HG03354 (cell line): ENCODE measurements around the gene CXCR5.

ENCODE experiments used
- ATAC-seq: cut with Tn5 transposase; IDR thresholded peaks from one replicate; pipeline ENCODE4 v1.9.1; 2021; ENCODE audit warnings: mild to moderate bottlenecking; ENCODE audit not compliant: unreplicated experiment, poor library complexity, severe bottlenecking

The CXCR5 gene

GRCh38 chr11:118873804-118874203, 9.9 kb upstream of the CXCR5 start:
- no peak for ATAC-seq

GRCh38 chr11:118876286-118876685, 7.4 kb upstream of the CXCR5 start:
- ATAC-seq: no peak

GRCh38 chr11:118877487-118878162, 6.1 kb upstream of the CXCR5 start:
- ATAC-seq: no peak

GRCh38 chr11:118878163-118878563, 5.5 kb upstream of the CXCR5 start:
- no peak for ATAC-seq

GRCh38 chr11:118881228-118881627, 2.5 kb upstream of the CXCR5 start:
- ATAC-seq: no peak

- ATAC-seq: no peak
These were observed 1.2 kb upstream of the CXCR5 start for GRCh38 chr11:118882491-118882890.

- no peak for ATAC-seq
These were observed 706 bp upstream of the CXCR5 start for GRCh38 chr11:118883004-118883367.

GRCh38 chr11:118884875-118885274, 1.2 kb downstream of the CXCR5 start:
- no peak for ATAC-seq

GRCh38 chr11:118885319-118885718, 1.6 kb downstream of the CXCR5 start:
- no peak for ATAC-seq

- no peak for ATAC-seq
These were observed 2.3 kb downstream of the CXCR5 start for GRCh38 chr11:118885831-118886565.

- no peak for ATAC-seq
These were observed 3.0 kb downstream of the CXCR5 start for GRCh38 chr11:118886681-118887111.

GRCh38 chr11:118887206-118887605, 3.5 kb downstream of the CXCR5 start:
- ATAC-seq: no peak

GRCh38 chr11:118888398-118888797, 4.7 kb downstream of the CXCR5 start:
- ATAC-seq: no peak

- ATAC-seq: no peak
These were observed 6.1 kb downstream of the CXCR5 start for GRCh38 chr11:118889797-118890196.

GRCh38 chr11:118892514-118892913, 8.8 kb downstream of the CXCR5 start:
- ATAC-seq: no peak

GRCh38 chr11:118892964-118893363, 9.3 kb downstream of the CXCR5 start:
- ATAC-seq: no peak

- no peak for ATAC-seq
These were observed 10.0 kb downstream of the CXCR5 start for GRCh38 chr11:118893662-118894061.

GRCh38 chr11:118894192-118894591, 10.5 kb downstream of the CXCR5 start:
- no peak for ATAC-seq

GRCh38 chr11:118895093-118896039, 11.7 kb downstream of the CXCR5 start:
- peak; percentile 67 for ATAC-seq

- ATAC-seq: no peak
These were observed 12.8 kb downstream of the CXCR5 start for GRCh38 chr11:118896472-118896913.
